Hepatocyte (in vitro differentiated cells): ENCODE results near the gene CCT3.

Source experiments
- CTCF ChIP-seq: fragments of 200-600 bp; sonication (generic); IDR thresholded peaks from 2 replicates; pipeline ENCODE4 v1.5.1; 2016; ENCODE audit warnings: antibody characterized with exemption, mild to moderate bottlenecking; ENCODE audit not compliant: poor library complexity
- EZH2phosphoT487 ChIP-seq: fragments of 200-600 bp; sonication (generic); IDR thresholded peaks from one replicate; pipeline ENCODE4 v1.6.1; 2018; ENCODE audit warnings: antibody characterized with exemption, mild to moderate bottlenecking, low read depth, moderate library complexity; ENCODE audit not compliant: unreplicated experiment, severe bottlenecking

GRCh38 chr1:156293098-156293434, 45.0 kb downstream of the CCT3 start:
- TF ChIP-seq CTCF (no peak), EZH2phosphoT487 (no peak)
